ENCODE results near the gene MFAP5. TPM values are rescaled to one million over a fixed set of nuclear protein-coding genes. Genes with fewer than 3 reads are reported as not detected.

The MFAP5 gene
- total and polyA plus RNA-seq, 10 of the 15 experiments (the other 5 are each of a cell fraction or from before 2014, with no cell fraction given): 0.06 to 0.14 (median 0.12) TPM; not detected in 7

DNA sequence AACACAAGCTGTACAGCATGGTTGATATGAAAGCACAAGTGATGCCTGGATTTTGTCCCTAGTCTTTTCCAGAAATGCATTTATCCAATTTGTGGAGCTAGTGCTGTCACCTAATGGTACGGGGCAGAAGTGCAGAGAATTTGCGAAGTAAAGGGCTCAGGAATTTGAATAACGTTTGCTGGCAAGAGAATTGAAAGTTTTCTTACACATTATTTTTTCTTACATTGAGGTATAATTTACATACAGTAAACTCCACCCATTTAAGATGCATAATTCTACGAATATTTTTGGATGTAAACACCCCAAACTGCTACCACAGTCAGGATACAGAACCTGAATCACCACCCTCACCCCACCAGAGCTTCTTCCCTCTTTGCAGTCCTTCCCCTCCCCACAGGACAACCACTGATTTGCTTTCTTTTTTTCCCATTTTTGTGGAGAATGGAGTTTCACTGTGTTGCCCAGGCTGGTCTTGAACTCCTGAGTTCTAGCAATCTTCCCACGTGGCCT lies 53.5 kb downstream of the MFAP5 start (continued):
- no peak for TF ChIP-seq RFX5 (IDR thresholded peaks at IDR 0.05; ENCODE audit: low read depth, low read length)
- TF ChIP-seq CTCF (IDR thresholded peaks at IDR 0.05 in 2 of 3, conservative IDR thresholded peaks at IDR 0.05 in 1 of 3; ENCODE audit: control insufficient read depth in 2 of 3, extremely low read depth in 1 of 3, insufficient read depth in 1 of 3, low read depth in 3 of 3, low read length in 3 of 3): peak; percentile 71 to 86 (median 86)
- TF ChIP-seq FOXK2 (IDR thresholded peaks at IDR 0.05): no peak
- TF ChIP-seq USF2 (IDR thresholded peaks at IDR 0.05; ENCODE audit: borderline replicate concordance, low read depth, low read length): no peak
- TF ChIP-seq BRCA1 (IDR thresholded peaks at IDR 0.05; ENCODE audit: low read depth, low read length): no peak
- TF ChIP-seq ZNF384 (IDR thresholded peaks at IDR 0.05; ENCODE audit: borderline replicate concordance, low read depth, low read length): 0 out of 2 replicates have a peak, but pooled peaks have one; percentile 3
- peak; percentile 41 for TF ChIP-seq FOXM1 (IDR thresholded peaks at IDR 0.05; ENCODE audit: low read depth, low read length)
- TF ChIP-seq MEF2B (IDR thresholded peaks at IDR 0.05; ENCODE audit: partially characterized antibody, poor library complexity, severe bottlenecking): no peak
- TF ChIP-seq, protein P1, sequence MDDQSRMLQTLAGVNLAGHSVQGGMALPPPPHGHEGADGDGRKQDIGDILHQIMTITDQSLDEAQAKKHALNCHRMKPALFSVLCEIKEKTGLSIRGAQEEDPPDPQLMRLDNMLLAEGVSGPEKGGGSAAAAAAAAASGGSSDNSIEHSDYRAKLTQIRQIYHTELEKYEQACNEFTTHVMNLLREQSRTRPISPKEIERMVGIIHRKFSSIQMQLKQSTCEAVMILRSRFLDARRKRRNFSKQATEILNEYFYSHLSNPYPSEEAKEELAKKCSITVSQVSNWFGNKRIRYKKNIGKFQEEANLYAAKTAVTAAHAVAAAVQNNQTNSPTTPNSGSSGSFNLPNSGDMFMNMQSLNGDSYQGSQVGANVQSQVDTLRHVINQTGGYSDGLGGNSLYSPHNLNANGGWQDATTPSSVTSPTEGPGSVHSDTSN (IDR thresholded peaks at IDR 0.05; ENCODE audit: insufficient replicate concordance, low read depth, low read length): no peak
- TF ChIP-seq, protein P2, sequence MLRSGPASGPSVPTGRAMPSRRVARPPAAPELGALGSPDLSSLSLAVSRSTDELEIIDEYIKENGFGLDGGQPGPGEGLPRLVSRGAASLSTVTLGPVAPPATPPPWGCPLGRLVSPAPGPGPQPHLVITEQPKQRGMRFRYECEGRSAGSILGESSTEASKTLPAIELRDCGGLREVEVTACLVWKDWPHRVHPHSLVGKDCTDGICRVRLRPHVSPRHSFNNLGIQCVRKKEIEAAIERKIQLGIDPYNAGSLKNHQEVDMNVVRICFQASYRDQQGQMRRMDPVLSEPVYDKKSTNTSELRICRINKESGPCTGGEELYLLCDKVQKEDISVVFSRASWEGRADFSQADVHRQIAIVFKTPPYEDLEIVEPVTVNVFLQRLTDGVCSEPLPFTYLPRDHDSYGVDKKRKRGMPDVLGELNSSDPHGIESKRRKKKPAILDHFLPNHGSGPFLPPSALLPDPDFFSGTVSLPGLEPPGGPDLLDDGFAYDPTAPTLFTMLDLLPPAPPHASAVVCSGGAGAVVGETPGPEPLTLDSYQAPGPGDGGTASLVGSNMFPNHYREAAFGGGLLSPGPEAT (IDR thresholded peaks at IDR 0.05; ENCODE audit: low read depth): 0 out of 2 replicates have a peak, but pooled peaks have one; percentile 19
- TF ChIP-seq NFIC (IDR thresholded peaks at IDR 0.05; ENCODE audit: low read depth, low read length): peak; percentile 28
- TF ChIP-seq ZNF687 (IDR thresholded peaks at IDR 0.05): no peak
- 0 out of 2 replicates have a peak, but pooled peaks have one; percentile 27 for TF ChIP-seq ZNF217 (IDR thresholded peaks at IDR 0.05)
- TF ChIP-seq ZNF592 (IDR thresholded peaks at IDR 0.05): no peak
- peak; percentile 84 for TF ChIP-seq POLR2AphosphoS5 (IDR thresholded peaks at IDR 0.05; ENCODE audit: low read length)
